Measurements from ENCODE around the gene ANTXRL. TPM values are rescaled to one million over a fixed set of nuclear protein-coding genes. Genes with fewer than 3 reads are reported as not detected.

The ANTXRL gene
- total RNA-seq, 1 experiment from 2014 or later, result 0.26 TPM

DNA sequence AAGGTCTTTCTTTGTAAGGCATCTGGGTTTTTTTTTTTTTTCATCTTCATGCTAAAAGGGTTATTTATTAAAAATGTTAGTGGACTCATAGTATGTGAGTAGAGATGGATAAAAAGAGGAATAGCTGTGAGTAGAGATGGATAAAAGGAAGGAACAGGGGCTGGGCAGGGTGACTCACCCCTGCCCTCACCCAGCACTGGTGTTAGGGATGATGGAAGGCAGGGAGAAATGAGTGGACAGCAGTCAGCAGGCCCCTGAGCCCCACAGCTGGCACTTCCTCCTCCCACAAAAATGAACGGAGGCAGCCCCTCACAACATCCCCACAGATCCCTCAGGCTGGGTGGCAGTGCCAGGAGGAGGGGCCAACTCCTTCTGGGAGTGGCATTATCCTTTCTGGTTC lies 39.3 kb downstream of the ANTXRL start:
- H3K4me2 ChIP-seq, result peak overlapping the region; percentile 26; the same call in 1 of the 2 replicates
- peaks cover 19% of the 10 kb centered on the region for H3K4me1 ChIP-seq (replicated peaks; ENCODE audit: insufficient read depth)
- DNase-seq, result no peak
- no peak for TF ChIP-seq EZH2 (IDR thresholded peaks at IDR 0.05; ENCODE audit: low read depth)
- TF ChIP-seq, protein P1, sequence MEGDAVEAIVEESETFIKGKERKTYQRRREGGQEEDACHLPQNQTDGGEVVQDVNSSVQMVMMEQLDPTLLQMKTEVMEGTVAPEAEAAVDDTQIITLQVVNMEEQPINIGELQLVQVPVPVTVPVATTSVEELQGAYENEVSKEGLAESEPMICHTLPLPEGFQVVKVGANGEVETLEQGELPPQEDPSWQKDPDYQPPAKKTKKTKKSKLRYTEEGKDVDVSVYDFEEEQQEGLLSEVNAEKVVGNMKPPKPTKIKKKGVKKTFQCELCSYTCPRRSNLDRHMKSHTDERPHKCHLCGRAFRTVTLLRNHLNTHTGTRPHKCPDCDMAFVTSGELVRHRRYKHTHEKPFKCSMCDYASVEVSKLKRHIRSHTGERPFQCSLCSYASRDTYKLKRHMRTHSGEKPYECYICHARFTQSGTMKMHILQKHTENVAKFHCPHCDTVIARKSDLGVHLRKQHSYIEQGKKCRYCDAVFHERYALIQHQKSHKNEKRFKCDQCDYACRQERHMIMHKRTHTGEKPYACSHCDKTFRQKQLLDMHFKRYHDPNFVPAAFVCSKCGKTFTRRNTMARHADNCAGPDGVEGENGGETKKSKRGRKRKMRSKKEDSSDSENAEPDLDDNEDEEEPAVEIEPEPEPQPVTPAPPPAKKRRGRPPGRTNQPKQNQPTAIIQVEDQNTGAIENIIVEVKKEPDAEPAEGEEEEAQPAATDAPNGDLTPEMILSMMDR (conservative IDR thresholded peaks at IDR 0.05), result no peak
- no peaks in the 10 kb centered on the region for H4K20me1 ChIP-seq (ENCODE audit: insufficient read depth)
- BruUV-seq (replicated peaks), result no TSS peak
- no peaks in the 10 kb centered on the region for H3K9me3 ChIP-seq (ENCODE audit: insufficient read depth, low read depth)
- no peaks in the 10 kb centered on the region for H3K36me3 ChIP-seq (ENCODE audit: low read depth)
- no peak overlapping the region for H3K27ac ChIP-seq
- H3K4me3 ChIP-seq, result no peak overlapping the region
- H3K79me2 ChIP-seq (ENCODE audit: low read depth), result no peaks in the 10 kb centered on the region
- no peak overlapping the region for H2AFZ ChIP-seq
- POLR2A ChIA-PET (ENCODE audit: unreplicated experiment), result no interaction called here
- no peaks in the 10 kb centered on the region for H3K9me2 ChIP-seq (ENCODE audit: insufficient read depth)
- intact Hi-C loops (cut with micrococcal nuclease; ENCODE audit: unreplicated experiment), result no loop called here
- CTCF ChIA-PET, result no interaction called here
- H3F3A ChIP-seq (ENCODE audit: insufficient read depth, low read depth), result no peaks in the 10 kb centered on the region
- H3K27me3 ChIP-seq (ENCODE audit: insufficient read depth, low read depth), result no peaks in the 10 kb centered on the region

- H3K4me2 ChIP-seq, result no peak overlapping the region
- CTCF ChIA-PET, result no interaction called here
- TF ChIP-seq, protein P1 (conservative IDR thresholded peaks at IDR 0.05), result no peak
- no peak for TF ChIP-seq EZH2 (IDR thresholded peaks at IDR 0.05; ENCODE audit: low read depth)
- no peaks in the 10 kb centered on the region for H4K20me1 ChIP-seq (ENCODE audit: insufficient read depth)
- intact Hi-C loops (cut with micrococcal nuclease; ENCODE audit: unreplicated experiment), result no loop called here
- H3K9me3 ChIP-seq (ENCODE audit: insufficient read depth, low read depth), result no peaks in the 10 kb centered on the region
- DNase-seq, result no peak
- H3K27ac ChIP-seq, result no peak overlapping the region
- no peak overlapping the region for H3K4me3 ChIP-seq
- H3K4me1 ChIP-seq (replicated peaks; ENCODE audit: insufficient read depth), result peaks cover 19% of the 10 kb centered on the region
- H3F3A ChIP-seq (ENCODE audit: insufficient read depth, low read depth), result no peaks in the 10 kb centered on the region
- no peak overlapping the region for H2AFZ ChIP-seq
- POLR2A ChIA-PET (ENCODE audit: unreplicated experiment), result no interaction called here
- H3K36me3 ChIP-seq (ENCODE audit: low read depth), result no peaks in the 10 kb centered on the region
- no peaks in the 10 kb centered on the region for H3K79me2 ChIP-seq (ENCODE audit: low read depth)
- no peaks in the 10 kb centered on the region for H3K9me2 ChIP-seq (ENCODE audit: insufficient read depth)
- no peaks in the 10 kb centered on the region for H3K27me3 ChIP-seq (ENCODE audit: insufficient read depth, low read depth)
- BruUV-seq (replicated peaks), result no TSS peak
These were observed 40.2 kb downstream of the ANTXRL start for GRCh38 chr10:46326971-46327370.

DNA sequence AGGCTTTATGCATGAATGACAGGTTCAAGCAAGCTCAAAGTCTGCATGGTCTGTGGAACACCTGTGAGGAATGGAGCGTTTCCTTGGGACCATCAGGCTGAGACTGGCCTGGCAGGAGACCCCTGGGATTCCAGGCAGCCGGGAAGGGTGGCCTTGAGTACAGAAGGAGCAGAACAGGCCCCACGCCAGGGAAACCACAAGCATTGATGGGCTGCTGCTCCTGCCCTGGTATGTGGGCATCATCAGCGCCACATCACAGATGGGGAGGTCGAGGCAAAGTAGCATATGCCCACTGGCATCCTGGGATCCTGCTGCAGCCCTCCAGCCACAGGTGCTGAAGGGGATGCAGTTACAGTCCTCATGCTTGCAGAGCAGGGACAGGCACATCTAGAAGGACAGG lies 40.9 kb downstream of the ANTXRL start:
- no peaks in the 10 kb centered on the region for H3K36me3 ChIP-seq (ENCODE audit: low read depth)
- intact Hi-C loops (cut with micrococcal nuclease; ENCODE audit: unreplicated experiment), result no loop called here
- no peak overlapping the region for H2AFZ ChIP-seq
- POLR2A ChIA-PET (ENCODE audit: unreplicated experiment), result interaction anchor here (0.7 kb wide), 1 partner anchor 1903 kb away, joined by 6 read pairs; no protein-coding TSS in a partner anchor
- H3K9me3 ChIP-seq (ENCODE audit: insufficient read depth, low read depth), result no peaks in the 10 kb centered on the region
- no peaks in the 10 kb centered on the region for H3K79me2 ChIP-seq (ENCODE audit: low read depth)
- peaks cover 19% of the 10 kb centered on the region for H3K4me1 ChIP-seq (replicated peaks; ENCODE audit: insufficient read depth)
- no TSS peak for BruUV-seq (replicated peaks)
- no peak overlapping the region for H3K4me2 ChIP-seq
- TF ChIP-seq, protein P1 (conservative IDR thresholded peaks at IDR 0.05), result no peak
- no peak for TF ChIP-seq EZH2 (IDR thresholded peaks at IDR 0.05; ENCODE audit: low read depth)
- H3K9me2 ChIP-seq (ENCODE audit: insufficient read depth), result no peaks in the 10 kb centered on the region
- no peak for DNase-seq
- no peaks in the 10 kb centered on the region for H4K20me1 ChIP-seq (ENCODE audit: insufficient read depth)
- no peaks in the 10 kb centered on the region for H3F3A ChIP-seq (ENCODE audit: insufficient read depth, low read depth)
- CTCF ChIA-PET, result no interaction called here
- H3K4me3 ChIP-seq, result no peak overlapping the region
- H3K27ac ChIP-seq, result no peak overlapping the region
- H3K27me3 ChIP-seq (ENCODE audit: insufficient read depth, low read depth), result no peaks in the 10 kb centered on the region
